Activated naive CD4-positive, alpha-beta T cell (primary cell): Measurements from ENCODE around the gene SLN.

Experiments
- DNase-seq, 4 experiments: peaks; one replicate each; lab custom pipeline; 2025; lab: John Stamatoyannopoulos, UW

SLN gene

DNA sequence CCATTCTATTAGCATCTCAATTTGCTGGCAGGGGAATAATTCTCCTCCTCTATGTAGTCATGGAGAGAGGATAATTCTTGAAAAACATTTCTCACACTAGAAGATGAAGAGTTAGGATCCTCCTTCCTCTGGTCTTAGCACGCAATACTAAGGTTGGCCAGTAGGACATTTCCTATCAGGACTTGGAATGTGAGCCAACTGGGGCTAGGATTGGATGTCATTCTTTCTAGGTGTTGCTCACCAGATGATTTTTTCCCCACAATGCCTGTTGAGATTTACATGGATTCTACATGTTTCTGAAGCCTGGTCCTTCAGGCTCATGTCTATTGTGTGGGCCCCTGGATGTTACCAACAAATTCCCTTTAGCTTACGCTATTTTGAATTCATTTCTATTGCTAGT, 28.0 kb downstream of the SLN start:
- DNase-seq = no peak

DNA sequence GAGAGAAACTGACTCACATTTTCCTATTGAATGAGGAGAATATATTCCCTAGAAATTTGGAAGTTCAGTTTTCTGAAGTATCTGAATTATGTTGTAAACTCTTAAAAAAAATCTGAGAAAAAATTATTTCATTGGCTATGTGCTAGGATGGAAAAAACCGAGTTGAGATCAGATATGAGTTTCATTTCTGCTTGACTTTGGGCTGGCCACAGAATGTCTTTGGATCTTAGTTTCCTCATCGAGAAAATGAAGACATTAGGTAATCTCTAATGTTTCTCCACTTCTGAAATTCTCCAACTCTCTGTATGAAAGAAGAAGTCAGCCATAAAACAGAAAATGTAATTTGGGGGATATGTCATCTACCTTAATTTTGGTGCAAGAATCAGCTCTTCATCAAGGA, 28.8 kb downstream of the SLN start:
- no peak for DNase-seq

DNA sequence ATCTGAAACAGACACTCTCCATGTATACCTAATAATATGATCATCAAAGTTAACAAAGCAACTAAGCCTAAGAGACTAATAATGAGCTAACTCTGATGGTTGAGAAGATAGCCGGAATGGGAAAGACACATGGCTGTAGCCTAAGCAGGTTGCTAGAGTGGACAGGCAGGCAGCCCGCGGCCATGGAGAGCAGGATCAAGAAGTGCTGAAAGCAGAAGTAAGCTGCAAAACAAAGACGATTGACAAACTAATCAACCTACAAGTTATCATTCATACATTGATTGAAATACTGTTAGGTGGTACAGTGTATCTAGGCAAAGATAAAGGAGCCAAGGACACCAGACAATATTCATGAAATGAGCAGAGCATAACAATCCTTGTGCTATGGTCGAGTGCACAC, 29.3 kb downstream of the SLN start:
- no peak for DNase-seq

DNA sequence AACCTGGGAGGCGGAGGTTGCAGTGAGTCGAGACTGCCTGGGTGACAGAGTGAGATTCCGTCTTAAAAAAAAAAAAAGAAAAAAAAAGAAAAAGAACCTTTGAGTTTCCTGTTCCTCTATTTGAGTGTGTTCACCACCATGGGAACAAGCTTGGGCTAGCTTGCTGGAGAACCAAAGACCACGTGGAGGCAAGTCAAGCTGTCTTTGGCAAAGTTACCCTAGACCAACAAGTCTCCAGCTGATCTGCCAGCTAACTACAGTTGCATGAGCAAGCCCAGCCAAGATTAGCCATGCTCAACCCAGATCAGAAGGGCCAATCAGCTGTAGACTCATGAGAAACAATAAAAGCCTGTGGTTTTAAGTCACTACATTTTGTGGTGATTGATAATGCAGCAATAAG, 29.7 kb downstream of the SLN start:
- DNase-seq = no peak

DNA sequence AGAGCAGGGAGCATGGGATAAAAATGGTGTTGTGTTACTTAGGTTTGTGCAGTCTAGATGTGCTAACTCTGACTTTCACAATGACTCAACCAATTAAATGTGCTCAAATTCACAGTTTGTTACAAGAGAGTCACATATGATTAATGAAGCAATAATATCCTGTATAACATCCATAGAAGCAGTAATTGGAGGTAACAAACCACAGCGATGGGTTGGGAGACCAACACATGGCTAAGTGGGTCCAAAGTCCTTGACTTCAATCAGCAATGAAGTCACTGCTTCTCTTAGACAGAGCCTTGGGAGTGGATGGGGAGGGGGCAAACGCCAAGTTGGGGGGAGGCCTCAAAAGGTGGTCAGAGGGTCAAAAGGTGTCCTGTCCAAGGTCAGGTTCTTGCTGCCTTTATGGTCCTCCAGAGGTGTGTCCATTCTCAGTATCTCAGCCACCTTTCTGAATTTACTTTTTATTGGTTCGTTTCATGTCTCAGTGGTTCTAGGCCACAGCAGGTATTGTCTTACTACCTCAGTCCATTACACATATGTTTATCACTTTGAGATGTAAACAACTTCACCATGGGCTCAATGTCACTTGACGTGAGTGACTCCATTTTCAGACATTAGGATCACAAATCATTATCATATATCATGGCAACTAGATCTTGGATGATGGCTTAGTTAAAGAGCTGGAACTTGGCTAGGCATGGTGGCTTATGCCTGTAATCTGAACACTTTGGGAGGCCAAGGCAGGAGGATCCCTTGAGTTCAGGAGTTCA, 32.4 kb downstream of the SLN start:
- no peak for DNase-seq

DNA sequence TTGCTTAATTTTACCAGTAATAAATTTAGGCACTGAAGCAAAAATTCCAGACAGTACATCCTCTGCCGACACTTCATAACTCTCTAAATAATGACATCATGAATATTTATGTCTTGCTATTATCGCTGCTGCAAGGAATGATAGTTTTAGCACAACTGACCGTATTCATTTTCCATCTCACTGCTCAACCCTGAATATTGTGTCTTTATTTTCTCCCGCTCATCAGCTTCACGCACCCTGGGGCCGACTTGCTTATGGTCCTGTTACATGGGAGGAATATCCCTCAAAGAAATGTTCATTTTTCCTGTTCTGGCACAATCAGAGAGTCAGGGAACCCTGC, 33.3 kb downstream of the SLN start:
- DNase-seq = no peak

DNA sequence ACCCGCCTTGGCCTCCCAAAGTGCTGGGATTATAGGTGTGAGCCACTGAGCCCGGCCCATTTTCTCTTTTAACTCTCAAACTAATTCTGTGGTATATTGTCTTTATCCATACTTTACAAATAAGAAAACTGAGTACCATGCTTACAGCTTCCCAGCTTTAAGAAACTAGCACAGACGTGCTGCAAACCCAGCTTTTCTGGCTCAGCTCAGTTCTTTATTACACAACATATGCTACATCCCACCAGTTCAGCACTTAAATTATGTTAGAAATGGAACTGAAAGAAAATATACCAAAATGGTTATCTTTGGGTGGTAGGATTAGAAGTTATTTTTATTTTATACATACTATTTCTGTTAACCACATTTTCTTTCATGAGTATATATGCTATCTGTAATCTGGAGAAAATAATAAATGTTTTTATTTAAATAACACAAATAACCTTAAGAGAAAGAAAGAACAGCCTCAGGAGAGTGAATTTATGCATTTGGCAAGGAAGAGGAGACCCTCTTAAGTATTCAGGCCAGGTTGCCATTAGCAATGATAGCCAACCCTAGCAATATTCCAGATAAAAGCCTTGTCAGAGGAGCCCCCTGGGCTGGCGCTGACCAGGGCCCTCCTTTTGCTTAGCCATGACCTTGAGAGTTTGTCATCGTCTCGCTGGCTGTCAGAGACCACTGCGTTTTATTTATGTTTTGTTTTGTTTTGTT, 33.8 kb downstream of the SLN start:
- DNase-seq = no peak

DNA sequence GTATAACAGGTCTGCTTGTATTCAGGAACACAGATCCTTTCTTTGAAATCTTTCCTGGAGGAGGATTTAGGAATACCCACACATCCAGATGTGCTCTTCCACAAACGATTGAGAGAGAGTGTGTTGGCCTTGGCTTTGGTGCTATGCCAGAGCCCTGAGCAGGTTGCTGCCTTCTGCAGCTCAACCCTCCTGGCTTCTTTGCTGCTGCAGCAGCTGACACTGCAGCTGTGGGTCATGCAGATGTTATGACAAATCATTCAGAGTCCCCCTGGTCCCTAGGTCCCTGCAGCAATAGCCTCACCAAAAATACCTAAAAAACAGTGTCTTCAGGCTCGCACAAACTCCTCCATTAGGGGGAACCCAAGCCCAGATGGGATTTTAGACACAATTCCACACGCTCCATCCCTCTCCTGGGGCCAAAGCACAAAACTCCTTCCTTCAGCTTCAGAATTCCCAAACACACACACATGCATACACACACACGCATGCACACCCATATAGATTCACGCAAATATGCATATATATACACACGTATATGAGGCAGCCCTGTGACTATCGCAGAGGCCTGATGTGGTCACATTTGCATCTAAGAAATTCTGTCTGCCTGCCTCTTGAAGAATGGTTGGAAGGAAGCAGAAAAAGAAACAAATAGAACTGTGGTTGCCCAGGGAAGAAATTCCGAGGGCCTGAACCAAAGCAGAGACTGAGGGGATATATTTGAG, 35.4 kb downstream of the SLN start:
- DNase-seq = no peak

DNA sequence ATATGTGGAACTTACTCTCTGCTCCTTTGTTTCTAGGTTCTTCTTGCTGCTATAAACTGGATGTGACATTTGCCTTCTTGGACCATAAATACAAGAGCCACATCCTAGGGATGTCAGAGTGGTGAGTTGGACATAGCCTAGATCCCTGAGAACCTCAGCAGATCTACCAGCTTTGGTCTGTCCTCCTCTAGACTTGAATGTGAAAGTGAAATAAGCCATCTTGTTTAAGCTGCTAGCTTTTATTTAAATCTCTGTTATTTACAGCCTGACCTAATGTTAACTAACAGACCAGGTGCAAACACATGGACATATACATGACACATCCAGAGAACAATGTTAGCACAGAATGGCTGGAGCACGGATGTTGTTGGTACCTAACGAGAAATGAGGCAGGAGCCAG, 36.0 kb downstream of the SLN start:
- no peak for DNase-seq

DNA sequence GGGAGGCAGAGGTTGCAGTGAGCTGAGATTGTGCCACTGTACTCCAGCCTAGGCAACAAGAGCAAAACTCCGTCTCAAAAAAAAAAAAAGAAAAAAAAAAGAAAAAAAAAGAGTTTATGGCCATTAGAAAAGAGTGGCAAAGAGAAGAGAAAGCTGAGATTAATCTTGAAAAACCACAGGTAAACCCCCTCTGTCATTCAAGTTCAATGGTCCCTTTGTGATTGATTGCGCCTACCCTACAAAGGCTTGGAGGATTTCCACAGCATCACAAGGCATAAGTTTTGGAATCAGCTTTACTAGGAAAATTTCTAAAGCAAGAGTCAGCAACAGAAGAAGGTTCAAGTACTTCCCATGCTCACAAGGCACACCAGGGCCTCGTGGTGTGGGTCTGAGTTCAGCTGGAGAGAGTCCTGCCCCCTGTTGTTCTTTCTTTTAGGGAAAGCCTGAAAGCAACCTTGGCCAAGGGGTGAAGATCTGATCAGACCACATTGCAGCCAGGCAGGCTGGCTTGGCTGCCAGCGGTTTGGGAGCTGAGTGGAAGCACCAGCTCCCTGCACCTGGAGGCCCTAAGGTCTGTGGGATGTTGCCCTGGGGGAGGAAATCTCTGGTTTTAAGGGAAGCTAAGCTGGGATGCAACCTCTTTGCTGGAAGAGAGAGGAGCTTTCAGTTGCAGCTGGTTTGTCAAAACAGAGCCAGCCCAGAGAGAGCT, 41.8 kb downstream of the SLN start:
- DNase-seq = no peak

DNA sequence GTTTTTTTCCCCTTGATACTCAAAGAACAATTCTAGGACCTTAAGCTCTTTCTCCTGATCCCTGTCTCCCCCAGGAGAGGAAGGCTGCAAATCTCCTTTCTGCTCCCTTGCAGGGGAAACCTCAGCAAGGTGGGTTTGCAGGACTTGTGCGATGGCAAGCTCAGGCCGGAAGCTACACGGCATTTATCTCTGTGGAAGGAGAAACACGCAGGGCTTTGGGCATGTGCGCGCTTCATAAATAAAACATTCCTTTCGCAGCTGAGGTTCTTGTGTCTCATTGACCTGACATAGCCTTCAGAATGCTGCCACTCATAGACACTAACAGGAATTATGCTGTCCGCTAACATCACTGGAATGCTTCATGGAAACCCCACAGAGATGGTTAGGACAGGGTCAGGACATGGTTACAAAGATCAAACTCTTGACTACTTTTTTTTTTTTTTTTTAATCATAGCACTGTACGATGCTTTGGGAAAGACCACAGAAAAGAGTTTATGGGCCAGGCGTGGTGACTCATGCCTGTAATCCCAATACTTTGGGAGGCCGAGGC, 42.6 kb downstream of the SLN start:
- DNase-seq = no peak

DNA sequence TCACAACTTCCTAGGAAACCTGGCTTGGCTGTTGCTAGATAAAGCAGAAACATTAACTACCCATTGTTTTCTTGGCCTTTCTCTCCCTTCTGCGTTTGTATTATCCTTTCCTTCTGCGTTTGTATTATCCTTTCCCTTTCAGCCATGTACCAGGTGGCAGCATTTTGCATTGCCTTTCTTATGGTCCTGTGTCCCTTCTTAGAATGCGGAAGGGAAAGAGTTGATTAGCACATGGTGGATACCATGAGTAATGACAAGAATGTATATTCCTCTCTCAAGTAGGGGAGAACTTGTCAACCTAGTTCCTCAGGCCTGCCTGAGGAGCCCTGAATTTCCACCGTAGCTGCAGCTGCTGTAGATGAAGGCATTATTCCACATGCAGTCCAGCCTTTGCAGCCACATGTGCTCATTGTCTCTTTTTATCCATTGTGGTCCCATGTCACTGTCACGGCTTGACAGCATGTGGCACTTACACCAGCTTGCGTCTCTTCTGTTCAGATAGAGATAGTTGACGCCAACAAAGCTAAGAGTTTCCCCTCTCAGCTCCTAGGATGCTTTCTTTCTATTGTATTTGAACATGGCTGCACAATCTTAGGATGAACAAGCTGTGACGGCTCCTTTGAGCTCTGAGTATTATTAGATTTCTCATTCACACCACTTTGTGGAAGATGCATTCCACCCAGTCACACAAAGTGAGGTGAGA, 44.8 kb downstream of the SLN start:
- DNase-seq = no peak

DNA sequence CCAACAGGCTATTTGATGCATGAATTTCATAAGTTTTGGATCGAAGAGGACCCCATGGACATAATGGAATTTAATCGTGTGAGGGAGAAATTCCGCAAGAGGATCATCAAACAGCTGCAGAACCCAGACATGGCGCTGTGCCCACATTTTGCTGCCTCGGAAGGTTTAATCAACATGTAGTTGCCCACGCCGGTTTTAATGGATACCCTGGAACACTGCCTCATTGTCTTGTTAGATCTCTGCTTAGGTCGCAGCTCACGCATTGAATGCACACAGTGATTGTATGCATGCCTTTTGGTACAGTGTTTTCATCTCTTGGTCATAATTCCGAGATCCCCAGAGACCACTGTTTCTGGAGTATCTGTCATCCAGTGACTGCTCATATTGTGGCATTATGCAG, 46.8 kb downstream of the SLN start:
- no peak for DNase-seq

DNA sequence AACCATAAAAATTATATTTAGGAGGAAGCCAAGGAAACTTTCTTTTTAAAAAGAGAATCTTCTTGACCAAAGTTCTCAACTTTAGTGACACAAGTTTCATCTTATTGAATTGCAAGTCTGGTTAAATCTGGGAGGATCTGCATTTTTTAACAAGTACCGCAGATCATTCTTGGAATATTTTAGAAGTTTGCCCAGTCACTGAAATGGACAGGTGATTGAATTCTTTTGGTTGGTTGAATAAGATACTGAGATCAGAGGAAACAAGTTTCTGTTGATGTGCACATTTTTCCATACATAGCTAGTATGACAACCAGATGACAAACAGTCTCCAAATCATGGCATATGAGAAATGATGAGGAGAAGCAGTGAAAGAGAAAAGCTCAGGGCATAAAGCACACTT, 50.2 kb downstream of the SLN start:
- DNase-seq = no peak

DNA sequence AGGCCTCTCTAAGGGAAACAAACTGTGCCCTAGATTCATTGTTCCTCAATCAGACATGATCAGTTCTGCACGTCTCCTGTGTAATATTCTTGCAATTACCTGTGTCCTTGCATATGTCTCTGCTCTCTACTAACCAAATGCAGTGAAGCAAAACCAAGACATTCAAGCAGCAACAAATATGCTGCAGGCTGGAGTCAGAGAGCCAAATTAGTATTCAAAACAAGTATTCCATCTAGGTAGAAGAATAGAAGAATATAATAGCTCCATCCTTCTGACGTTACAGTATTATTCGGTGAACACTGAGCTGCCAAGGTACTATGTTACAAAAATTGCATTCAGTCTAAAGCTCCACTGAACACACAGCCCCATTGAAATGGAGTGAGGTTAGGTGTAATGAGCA, 51.8 kb downstream of the SLN start:
- no peak for DNase-seq

DNA sequence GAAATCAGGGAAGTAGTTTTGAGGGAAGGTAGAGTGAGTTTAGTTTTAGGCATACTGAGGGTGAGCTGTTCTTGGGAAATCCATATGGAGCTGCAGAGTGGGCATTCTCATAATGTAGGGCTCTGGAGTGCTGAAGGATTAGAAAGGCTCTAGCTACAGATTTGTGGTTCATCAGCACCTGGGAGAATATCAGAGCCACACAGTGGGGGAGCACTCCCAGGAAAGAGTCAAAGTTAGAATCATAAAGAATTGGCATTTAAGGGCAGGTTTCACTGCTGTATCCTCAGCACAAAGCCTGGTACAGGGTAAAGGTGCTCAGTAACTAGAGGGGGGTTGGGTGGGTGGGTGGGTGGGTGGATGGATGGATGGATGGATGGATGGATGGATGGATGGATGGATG, 52.5 kb downstream of the SLN start:
- no peak for DNase-seq
